GM12801 (cell line): Measurements from ENCODE around the gene LRMDA.

Experiments
- TF ChIP-seq, protein P1 (sequence below): IDR thresholded peaks from one replicate; pipeline ENCODE4 v1.5.1; 2011; ENCODE audit warnings: control low read depth; ENCODE audit not compliant: insufficient read length; ENCODE audit errors: extremely low read depth

LRMDA gene

DNA sequence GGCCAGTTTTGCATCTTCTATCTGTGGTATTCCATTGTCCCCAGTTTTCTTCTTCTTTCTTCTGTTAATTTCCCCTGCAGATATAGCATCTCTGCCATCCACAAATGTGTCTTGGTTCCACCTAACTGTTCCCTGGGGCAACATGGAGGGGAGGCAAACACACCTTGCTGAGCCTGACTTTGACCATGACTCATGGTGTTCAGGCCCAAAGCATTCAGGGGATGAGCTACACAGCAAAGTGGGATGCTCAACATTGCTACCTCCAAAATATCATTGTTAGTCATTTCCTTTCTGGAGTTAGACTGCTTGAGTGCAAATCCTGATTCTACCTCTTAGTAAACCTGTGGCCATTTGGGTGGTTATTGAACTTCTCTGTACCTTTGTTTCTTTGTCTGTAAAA is 542.7 kb downstream of the LRMDA start:
- TF ChIP-seq, protein P1, sequence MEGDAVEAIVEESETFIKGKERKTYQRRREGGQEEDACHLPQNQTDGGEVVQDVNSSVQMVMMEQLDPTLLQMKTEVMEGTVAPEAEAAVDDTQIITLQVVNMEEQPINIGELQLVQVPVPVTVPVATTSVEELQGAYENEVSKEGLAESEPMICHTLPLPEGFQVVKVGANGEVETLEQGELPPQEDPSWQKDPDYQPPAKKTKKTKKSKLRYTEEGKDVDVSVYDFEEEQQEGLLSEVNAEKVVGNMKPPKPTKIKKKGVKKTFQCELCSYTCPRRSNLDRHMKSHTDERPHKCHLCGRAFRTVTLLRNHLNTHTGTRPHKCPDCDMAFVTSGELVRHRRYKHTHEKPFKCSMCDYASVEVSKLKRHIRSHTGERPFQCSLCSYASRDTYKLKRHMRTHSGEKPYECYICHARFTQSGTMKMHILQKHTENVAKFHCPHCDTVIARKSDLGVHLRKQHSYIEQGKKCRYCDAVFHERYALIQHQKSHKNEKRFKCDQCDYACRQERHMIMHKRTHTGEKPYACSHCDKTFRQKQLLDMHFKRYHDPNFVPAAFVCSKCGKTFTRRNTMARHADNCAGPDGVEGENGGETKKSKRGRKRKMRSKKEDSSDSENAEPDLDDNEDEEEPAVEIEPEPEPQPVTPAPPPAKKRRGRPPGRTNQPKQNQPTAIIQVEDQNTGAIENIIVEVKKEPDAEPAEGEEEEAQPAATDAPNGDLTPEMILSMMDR = no peak

DNA sequence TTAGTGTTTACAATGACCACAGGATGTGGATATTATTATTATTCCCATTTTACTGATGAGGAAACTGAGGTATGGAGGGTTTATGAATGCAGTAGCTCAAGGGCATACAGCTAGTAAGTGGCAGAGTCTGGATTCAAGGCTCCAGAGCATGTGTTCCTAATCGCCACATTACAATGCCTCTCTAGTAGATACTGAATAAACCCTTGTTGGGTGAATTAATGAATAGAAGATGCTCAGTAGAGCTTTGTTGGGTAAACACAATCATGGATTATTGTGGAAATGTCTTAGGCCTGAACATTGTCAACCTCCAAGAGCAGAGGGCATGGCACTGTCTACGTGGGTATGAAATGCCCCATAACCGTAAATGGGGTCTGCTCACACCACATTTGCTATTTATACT is 545.3 kb downstream of the LRMDA start:
- TF ChIP-seq, protein P1 = no peak

DNA sequence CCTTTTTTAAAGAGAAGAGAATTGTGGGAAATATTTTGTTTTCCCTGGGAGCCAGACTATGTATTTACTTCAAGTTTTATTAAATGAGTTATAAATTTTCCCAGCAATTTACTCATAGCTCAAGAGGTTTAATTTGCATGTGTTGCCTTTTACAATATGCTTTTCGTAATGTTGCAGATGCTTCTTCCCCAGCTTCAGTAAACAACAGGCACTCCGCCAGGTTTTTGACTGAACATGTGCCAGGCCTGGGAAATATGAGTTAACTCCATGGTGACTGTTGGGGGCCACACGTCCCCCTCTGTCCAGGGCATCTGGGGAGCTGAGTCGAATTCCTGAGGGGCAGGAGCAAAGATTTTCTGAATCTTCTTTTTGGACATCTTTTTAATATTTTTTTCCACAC is 545.7 kb downstream of the LRMDA start:
- TF ChIP-seq, protein P1 = no peak

DNA sequence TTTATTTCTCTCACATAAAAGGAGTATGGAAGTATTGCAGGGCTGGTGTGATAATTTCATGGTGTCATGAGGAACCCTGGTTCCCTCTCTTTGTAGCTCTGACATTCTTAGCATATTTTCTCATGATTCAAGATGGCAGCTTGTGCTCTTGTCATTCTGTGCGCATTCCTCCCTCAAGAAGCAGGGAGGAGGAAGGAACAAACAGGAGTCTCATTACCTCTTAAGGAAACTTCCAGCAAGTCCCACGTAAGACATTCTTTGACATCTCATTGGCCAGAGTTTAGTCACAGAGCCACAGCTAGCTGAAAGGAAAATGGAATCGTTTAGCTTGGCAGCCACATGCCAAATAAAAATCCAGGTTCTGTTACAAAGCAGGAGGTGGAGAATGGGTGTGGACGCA is 546.8 kb downstream of the LRMDA start:
- TF ChIP-seq, protein P1 = no peak

DNA sequence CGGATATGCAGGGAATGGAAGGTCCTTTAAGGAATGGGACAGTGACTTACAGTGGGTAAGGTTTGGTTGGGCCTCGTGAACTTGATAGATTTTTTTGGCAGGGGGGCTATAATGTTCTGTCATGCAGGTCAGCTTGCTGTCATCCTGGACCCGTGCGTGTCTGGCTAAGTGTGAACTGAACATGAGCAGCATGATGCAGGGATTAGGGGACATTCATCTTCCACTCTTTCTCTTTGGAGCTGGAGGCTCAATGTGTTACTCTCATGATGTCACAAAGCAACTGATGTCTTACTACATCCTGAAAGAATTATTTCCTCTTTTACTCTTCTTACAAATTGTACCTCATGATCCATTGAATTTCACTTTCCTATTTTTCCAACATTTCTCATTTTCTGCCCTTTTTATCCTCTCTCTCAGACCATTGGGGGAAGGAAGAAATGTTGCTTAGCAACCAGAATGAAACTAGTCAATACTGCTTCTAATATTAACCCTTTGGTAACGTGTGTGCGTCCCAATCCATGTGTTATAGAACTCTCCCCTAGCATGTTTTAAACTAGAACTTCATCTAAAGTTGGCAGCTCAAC is 549.1 kb downstream of the LRMDA start:
- TF ChIP-seq, protein P1 = no peak

DNA sequence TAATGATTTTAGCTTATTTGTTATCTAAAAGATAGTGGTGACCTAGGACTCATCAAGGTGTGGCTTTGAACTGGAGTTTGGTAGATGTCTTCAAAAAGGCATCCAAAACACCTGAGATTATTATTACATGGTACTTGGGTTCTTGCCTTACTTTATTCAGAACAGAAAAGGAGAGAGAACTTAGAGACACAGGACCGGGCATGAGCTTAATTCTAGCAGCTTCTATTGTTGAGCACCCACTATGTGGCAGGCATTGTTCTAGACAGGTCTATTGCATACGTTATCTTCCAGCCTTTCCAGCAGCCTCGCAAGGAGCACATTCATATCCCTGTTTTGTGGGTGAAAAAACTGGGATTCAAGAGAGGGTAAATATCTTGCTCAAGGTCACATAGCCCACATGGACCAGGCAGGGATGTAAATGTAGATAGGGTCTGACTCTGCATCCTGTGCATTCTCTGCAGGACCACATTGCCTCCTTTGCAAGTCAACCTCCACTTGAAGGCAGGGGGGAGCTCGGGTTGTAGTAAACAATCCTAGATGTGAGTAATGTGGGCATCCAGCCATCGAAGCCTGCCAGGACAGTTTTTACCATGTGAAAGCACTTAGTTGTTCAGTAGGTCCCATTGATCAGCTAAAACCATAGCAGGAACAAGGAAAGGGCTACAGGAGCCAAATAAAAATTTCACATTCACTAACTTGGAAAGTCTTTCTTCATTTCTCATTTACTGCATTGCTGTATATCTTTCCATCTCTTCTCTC is 551.4 kb downstream of the LRMDA start:
- TF ChIP-seq, protein P1 = no peak

DNA sequence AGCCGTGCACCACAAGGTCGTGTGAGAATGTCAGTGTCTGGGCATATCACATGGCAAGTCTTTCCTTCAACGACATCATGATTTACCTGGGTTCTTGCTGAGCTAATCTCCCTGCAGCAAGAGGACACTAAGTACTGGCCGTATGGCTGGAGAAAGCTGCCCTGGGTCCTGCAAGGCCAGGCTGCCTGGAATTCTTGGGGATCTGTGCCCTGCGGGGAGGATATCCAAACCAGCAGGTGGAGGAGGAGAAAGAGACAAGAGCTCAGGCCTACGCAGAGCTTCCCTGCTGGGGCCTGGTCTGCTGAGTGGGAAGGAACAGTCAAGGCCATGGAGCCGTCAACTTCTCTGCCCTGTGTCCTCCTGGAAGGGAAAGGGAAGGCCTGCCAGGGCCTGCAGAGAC is 552.6 kb downstream of the LRMDA start:
- TF ChIP-seq, protein P1 = no peak
